Upper lobe of left lung (tissue), 4 donors: Measurements from ENCODE around the gene LRRC1.

Source experiments
- POLR2AphosphoS5 ChIP-seq, 2 donors: sonication (generic); formaldehyde crosslinking; IDR thresholded peaks; one replicate each; pipeline ENCODE4 v1.5.1; 2017; ENCODE audit warnings: antibody characterized with exemption in 2 of 2
- TF ChIP-seq, protein P1 (sequence below), 6 experiments: fragments of 450-650 bp in 4 of 6; fragments of 200-600 bp in 2 of 6; sonication (generic) in 2 of 6; IDR thresholded peaks; one replicate each; pipeline ENCODE4 v1.5.1; 2016 to 2019; ENCODE audit warnings: antibody characterized with exemption in 6 of 6

DNA sequence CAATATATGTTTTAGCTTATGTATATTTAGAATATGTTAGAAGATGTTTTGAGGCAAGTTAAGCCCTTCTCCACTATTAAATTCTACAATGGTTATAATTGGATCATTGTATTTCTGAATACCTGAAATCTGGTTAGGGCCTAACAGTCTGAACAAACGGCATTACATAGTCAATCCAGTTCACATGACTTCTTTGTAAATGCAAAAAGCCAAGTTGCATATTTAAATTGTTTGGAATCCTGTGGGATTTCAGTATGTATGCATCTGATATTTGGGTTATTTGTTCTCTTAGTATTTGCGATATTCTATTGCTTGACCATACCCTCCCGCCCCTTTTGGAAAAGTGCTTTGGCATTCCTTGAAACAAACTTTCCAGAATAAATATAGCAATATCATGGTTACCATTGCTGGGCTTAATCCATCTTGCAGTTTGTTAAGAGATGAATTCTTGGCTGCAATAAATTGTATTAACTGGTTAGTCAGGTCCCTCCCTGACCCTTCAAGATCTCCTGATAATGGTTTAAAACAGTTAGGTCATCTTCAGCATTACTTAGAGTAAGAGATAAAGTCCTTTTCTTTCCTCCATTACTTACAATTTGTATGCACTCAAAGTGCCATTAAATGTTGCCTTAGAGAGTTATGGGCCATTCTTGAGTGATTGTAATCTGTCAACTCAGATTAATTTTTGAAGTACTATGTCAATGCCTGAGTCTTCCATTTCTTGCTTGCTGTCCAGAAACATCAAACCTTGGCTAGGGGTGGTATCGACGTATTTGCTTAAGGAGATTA lies 36.5 kb downstream of the LRRC1 start:
- TF ChIP-seq POLR2AphosphoS5 (IDR thresholded peaks at IDR 0.05): no peak
- TF ChIP-seq, protein P1, sequence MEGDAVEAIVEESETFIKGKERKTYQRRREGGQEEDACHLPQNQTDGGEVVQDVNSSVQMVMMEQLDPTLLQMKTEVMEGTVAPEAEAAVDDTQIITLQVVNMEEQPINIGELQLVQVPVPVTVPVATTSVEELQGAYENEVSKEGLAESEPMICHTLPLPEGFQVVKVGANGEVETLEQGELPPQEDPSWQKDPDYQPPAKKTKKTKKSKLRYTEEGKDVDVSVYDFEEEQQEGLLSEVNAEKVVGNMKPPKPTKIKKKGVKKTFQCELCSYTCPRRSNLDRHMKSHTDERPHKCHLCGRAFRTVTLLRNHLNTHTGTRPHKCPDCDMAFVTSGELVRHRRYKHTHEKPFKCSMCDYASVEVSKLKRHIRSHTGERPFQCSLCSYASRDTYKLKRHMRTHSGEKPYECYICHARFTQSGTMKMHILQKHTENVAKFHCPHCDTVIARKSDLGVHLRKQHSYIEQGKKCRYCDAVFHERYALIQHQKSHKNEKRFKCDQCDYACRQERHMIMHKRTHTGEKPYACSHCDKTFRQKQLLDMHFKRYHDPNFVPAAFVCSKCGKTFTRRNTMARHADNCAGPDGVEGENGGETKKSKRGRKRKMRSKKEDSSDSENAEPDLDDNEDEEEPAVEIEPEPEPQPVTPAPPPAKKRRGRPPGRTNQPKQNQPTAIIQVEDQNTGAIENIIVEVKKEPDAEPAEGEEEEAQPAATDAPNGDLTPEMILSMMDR (IDR thresholded peaks at IDR 0.05): no peak
